ENCODE data around the gene SPDYE17.
"Not testable (repeated sequence)": the region's sequence is repeated elsewhere in the genome, so short reads cannot be mapped to it uniquely, and the experiment has no call there.

Gene SPDYE17

DNA sequence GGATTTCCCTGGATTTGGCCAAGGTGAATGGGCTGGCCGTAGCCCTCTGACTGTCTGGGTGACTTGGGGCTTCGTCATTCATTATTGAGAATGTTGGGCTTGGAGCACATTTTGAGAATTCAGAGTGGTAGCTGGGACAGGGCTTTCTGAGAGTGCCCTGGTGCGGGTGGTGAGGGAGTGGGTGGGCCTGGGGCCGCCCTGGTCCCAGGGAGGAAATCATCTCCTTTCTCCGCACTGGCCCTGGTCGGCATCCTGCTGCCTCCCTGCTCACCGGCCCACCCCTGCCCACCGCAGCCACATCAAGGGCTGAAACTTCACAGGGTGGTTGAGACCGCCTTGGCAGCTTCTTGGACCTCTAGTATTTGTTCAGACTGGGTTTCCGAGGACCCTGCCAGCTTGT lies 49.7 kb downstream of the SPDYE17 start:
- CTCF ChIA-PET; H3K4me3 ChIP-seq (ENCODE audit: low read depth, low read length); H3K9me3 ChIP-seq (ENCODE audit: control insufficient read depth, insufficient read depth, low read depth, low read length); POLR2A ChIA-PET; H3K27ac ChIP-seq (ENCODE audit: extremely low read depth, low read depth, low read length); H3K36me3 ChIP-seq (ENCODE audit: control insufficient read depth in 2 of 2, insufficient read depth in 1 of 2, low read length in 2 of 2); H3K4me1 ChIP-seq (ENCODE audit: control insufficient read depth, insufficient read depth, low read length): not testable (repeated sequence)

DNA sequence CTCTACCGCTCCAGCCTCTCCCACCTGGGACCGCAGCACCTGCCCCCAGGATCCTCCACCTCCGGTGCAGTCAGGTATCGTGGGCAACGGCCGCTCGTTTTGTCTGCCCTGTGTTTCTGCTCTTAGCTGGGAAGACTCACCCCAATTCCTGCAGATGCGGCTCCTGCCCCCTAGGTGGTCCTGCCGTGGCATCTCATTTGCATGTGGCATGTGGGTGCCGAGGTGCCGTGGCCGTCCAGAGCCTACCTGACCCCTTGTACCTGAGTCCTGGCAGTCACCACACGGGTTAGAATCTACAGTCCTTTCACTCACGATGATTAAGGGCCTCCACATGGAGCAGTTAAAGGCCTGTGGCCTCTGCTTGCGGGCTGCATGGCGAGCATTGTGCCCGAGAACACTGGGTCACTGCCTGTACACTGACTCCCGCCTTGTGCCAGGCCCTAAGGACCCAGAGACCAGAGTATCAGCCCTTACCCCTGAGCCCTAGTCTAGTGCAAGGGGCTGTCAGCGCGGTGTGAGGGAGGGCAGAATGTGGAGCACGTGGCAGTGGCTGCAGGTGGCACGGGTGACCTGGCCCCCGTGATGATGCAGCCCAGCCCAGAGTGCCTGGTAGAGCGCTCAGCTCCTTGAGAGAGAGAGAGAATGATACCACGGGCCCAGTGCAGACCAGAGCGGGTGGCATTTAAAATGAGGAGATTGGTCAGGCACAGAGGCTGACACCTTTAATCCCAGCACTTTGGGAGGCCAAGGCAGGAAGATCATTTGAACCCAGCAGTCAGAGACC lies 50.8 kb downstream of the SPDYE17 start:
- POLR2A ChIA-PET; H3K9me3 ChIP-seq (ENCODE audit: control insufficient read depth, insufficient read depth, low read depth, low read length); H3K4me1 ChIP-seq (ENCODE audit: control insufficient read depth, insufficient read depth, low read length); H3K4me3 ChIP-seq (ENCODE audit: low read depth, low read length); H3K27ac ChIP-seq (ENCODE audit: extremely low read depth, low read depth, low read length); H3K36me3 ChIP-seq (ENCODE audit: control insufficient read depth in 2 of 2, insufficient read depth in 1 of 2, low read length in 2 of 2); CTCF ChIA-PET: not testable (repeated sequence)

DNA sequence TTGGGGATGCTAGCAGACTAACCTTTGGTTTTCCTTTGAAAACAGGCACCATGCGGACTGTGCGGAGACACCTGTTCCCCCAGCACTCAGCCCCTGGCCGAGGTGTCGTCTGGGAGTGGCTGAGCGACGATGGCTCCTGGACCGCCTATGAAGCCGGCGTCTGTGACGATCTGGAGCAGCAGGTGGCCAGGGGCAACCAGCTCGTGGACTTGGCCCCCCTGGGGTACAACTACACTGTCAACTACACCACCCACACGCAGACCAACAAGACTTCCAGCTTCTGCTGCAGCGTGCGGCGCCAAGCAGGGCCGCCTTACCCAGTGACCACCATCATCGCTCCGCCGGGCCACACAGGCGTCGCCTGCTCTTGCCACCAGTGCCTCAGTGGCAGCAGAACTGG lies 51.6 kb downstream of the SPDYE17 start:
- POLR2A ChIA-PET; H3K36me3 ChIP-seq (ENCODE audit: control insufficient read depth in 2 of 2, insufficient read depth in 1 of 2, low read length in 2 of 2); H3K9me3 ChIP-seq (ENCODE audit: control insufficient read depth, insufficient read depth, low read depth, low read length); H3K4me1 ChIP-seq (ENCODE audit: control insufficient read depth, insufficient read depth, low read length); CTCF ChIA-PET; H3K4me3 ChIP-seq (ENCODE audit: low read depth, low read length); H3K27ac ChIP-seq (ENCODE audit: extremely low read depth, low read depth, low read length): not testable (repeated sequence)

DNA sequence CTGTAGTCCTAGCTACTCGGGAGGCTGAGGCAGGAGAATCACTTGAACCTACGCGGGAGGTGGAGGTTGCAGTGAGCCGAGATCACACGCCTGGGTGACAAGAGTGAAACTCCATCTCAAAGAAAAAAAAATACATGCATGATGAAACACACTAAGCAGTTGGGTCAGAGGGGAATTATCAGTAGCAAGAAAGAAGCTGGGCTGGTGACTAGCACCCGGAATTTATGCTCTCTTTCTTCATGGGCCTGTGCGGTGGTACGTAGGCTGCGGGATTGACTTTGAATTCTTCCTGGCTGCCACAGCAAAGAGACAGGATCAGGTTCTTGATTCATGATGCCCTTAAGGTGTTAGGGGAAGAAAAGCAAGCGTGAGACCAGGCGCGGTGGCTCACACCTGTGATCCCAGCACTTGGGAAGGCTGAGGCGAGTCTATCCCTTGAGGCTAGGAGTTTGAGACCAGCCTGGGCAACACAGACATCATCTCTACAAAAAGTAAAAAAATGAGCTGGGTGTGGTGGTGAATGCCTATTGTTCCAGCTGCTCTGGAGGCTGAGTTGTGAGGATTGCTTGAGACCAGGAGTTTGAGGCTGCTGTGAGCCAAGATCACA lies 54.3 kb downstream of the SPDYE17 start:
- POLR2A ChIA-PET; H3K36me3 ChIP-seq (ENCODE audit: control insufficient read depth in 2 of 2, insufficient read depth in 1 of 2, low read length in 2 of 2); H3K4me1 ChIP-seq (ENCODE audit: control insufficient read depth, insufficient read depth, low read length); H3K4me3 ChIP-seq (ENCODE audit: low read depth, low read length); H3K9me3 ChIP-seq (ENCODE audit: control insufficient read depth, insufficient read depth, low read depth, low read length); CTCF ChIA-PET; H3K27ac ChIP-seq (ENCODE audit: extremely low read depth, low read depth, low read length): not testable (repeated sequence)

DNA sequence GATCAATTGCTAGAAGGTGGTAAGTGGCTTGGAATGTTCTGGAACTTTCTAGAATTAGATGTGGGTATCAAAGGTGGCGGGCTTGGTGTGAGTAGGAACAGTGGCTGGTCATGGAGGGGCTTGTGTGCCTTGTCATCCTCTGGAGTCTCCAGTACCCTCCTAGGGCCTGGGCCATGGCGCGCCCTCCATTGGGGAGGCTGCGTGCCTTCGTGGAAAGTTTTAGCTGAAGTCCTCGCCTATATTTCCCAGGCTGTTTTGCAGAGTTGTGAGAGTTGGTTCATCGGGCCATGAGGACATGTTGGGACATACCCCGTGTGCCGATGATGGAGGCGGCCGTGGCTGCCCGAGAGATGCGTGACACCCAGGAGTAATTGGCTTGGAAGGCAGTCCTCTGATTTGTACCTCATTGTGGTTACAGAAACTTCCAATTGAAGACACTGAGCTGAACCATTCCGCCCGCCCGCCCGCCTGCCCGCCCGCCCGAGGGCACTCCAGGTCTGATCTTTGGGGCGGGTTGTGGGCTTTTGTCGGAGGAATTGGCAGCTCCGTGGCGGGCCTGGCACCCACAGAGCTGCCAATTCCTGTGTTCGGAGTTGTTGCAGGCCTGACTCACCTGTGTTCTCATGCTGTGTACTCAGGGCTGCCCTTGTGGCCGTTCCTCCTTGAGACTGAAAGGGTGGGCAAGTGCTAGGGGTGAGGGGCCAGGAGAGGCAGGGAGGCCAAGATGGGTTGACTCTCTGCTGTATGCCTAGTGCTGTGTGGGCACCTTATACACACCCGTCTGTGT lies 57.2 kb downstream of the SPDYE17 start:
- CTCF ChIA-PET: not testable (repeated sequence)

DNA sequence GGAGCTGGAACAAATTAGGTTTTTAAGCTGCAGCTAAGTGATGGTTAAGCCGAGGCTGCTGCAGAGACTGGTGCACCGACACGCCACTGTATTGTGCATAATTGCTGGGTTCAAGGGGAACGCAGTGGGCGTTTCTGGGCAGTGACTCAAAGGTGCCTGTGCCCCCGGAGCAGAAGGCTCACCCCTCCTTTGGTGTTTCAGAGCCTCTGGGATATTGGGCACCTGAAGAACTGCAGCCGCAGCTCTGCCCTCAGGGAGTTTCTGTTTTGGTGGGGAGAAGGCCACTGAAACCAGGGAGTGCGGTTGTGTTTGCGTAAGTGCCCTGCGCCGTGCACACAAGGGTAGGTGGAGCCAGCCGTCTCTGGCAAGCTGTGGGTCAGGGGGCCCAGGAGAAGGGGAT lies 57.8 kb downstream of the SPDYE17 start:
- H3K4me3 ChIP-seq (ENCODE audit: low read depth, low read length); CTCF ChIA-PET; H3K36me3 ChIP-seq (ENCODE audit: control insufficient read depth in 2 of 2, insufficient read depth in 1 of 2, low read length in 2 of 2); H3K9me3 ChIP-seq (ENCODE audit: control insufficient read depth, insufficient read depth, low read depth, low read length); H3K27ac ChIP-seq (ENCODE audit: extremely low read depth, low read depth, low read length); POLR2A ChIA-PET; H3K4me1 ChIP-seq (ENCODE audit: control insufficient read depth, insufficient read depth, low read length): not testable (repeated sequence)

More for the DNA sequence above, 57.2 kb downstream of the SPDYE17 start:
- H3K4me1 ChIP-seq (ENCODE audit: control insufficient read depth, insufficient read depth, low read length); POLR2A ChIA-PET; H3K27ac ChIP-seq (ENCODE audit: extremely low read depth, low read depth, low read length); H3K36me3 ChIP-seq (ENCODE audit: control insufficient read depth in 2 of 2, insufficient read depth in 1 of 2, low read length in 2 of 2); H3K9me3 ChIP-seq (ENCODE audit: control insufficient read depth, insufficient read depth, low read depth, low read length); H3K4me3 ChIP-seq (ENCODE audit: low read depth, low read length): not testable (repeated sequence)

DNA sequence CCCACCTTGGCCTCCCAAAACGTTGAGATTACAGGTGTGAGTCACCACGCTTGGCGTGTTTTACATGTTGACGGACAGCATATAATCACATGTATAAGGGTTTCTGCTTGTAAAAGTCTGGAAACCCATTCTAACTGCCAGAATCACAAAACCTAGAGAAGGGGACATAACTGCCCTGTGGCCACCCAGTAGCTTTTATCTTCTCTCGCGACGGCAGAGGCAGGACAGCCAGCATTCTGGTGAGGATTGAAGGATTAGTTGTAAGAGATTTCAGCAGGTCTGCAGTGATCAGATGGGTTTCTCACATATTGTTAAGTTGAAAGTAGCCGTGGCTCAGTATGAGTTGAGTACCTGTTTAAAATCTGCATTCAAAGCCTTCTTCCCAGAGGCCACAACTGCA lies 59.8 kb downstream of the SPDYE17 start:
- H3K4me3 ChIP-seq (ENCODE audit: low read depth, low read length); H3K9me3 ChIP-seq (ENCODE audit: control insufficient read depth, insufficient read depth, low read depth, low read length); POLR2A ChIA-PET; H3K27ac ChIP-seq (ENCODE audit: extremely low read depth, low read depth, low read length); CTCF ChIA-PET; H3K4me1 ChIP-seq (ENCODE audit: control insufficient read depth, insufficient read depth, low read length); H3K36me3 ChIP-seq (ENCODE audit: control insufficient read depth in 2 of 2, insufficient read depth in 1 of 2, low read length in 2 of 2): not testable (repeated sequence)
